ENCODE results near the gene USP16.
"Not testable (repeated sequence)": the region's sequence is repeated elsewhere in the genome, so short reads cannot be mapped to it uniquely, and the experiment has no call there.

The USP16 gene

GRCh38 chr21:29024474-29025327 lies at the start of gene USP16:
Gene USP16 (plus strand): TSS chr21:29024668. CDS start chr21:29027914, 3,246 bp downstream.
- H3K4me3 Mint-ChIP-seq = peak within 1 kb of the TSS; percentile 98
- H3K36me3 Mint-ChIP-seq = peaks cover 12% of the 10 kb centered on the region
- peak within 1 kb of the TSS; percentile 99 for H3K27ac Mint-ChIP-seq
- no peaks in the 10 kb centered on the region for H3K27me3 Mint-ChIP-seq
- H3K4me1 Mint-ChIP-seq (ENCODE audit: low read depth) = peaks cover 55% of the 10 kb centered on the region
- no peaks in the 10 kb centered on the region for H3K9me3 Mint-ChIP-seq (ENCODE audit: low read depth)

DNA sequence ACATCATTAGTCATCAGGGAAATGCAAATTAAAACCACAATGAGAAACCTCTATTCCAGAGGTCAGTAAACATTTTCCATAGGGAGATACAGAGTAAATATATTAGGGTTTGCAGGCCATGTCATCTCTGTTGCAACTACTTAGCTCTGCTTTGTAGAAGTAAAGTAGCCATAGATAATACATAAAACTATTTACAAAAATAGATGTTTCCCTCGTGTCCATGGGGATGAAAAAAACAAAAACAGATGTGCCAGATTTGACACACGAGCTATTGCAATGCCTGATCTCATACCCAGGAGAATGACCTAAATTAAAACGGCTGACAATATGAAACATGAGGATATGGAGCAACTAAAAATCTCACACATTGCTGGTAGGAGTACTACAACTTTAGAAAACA lies 49.1 kb upstream of the USP16 start:
- Mint-ChIP-seq H3K27me3 (no peaks in the 10 kb centered on the region), H3K4me3 (no peak overlapping the region), H3K27ac (no peak overlapping the region), H3K4me1 (ENCODE audit: low read depth) (peaks cover 20% of the 10 kb centered on the region), H3K36me3 (peaks cover 16% of the 10 kb centered on the region), H3K9me3 (ENCODE audit: low read depth) (no peaks in the 10 kb centered on the region)

- no peaks in the 10 kb centered on the region for H3K27me3 Mint-ChIP-seq
- H3K9me3 Mint-ChIP-seq (ENCODE audit: low read depth) = no peaks in the 10 kb centered on the region
- H3K4me1 Mint-ChIP-seq (ENCODE audit: low read depth) = peaks cover 18% of the 10 kb centered on the region
- peaks cover 15% of the 10 kb centered on the region for H3K36me3 Mint-ChIP-seq
- no peak overlapping the region for H3K4me3 Mint-ChIP-seq
- no peak overlapping the region for H3K27ac Mint-ChIP-seq
Measured at GRCh38 chr21:28979092-28979491, 45.4 kb upstream of the USP16 start.

DNA sequence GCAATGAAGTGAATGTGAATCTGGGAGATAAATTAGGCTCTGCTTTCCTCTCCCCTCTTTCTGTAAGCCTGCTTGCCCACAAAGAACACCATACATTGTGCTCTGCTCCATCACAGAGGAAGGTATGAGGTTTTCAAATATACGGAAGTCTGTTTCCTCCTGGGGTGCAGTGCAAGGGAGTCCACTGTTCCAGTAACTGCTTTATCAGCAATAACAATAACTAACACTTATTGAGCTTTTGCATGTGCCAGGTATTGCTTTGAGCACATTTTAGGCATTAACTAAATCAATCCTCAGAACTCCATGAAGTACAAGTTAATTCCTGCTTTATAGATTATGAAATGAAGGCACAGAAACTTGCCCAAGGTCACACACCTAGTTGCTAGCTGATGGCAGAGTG lies 41.8 kb upstream of the USP16 start:
- Mint-ChIP-seq H3K4me3 (no peak overlapping the region), H3K27ac (no peak overlapping the region), H3K36me3 (peaks cover 9% of the 10 kb centered on the region)

GRCh38 chr21:28986677-28987076 lies 37.8 kb upstream of the USP16 start:
- peaks cover 11% of the 10 kb centered on the region for H3K36me3 Mint-ChIP-seq
- H3K4me3 Mint-ChIP-seq = no peak overlapping the region
- H3K9me3 Mint-ChIP-seq (ENCODE audit: low read depth) = no peaks in the 10 kb centered on the region
- H3K27me3 Mint-ChIP-seq = no peaks in the 10 kb centered on the region
- no peak overlapping the region for H3K27ac Mint-ChIP-seq
- H3K4me1 Mint-ChIP-seq (ENCODE audit: low read depth) = peaks cover 46% of the 10 kb centered on the region

More for the DNA sequence above, 41.8 kb upstream of the USP16 start:
- no peaks in the 10 kb centered on the region for H3K27me3 Mint-ChIP-seq
- H3K4me1 Mint-ChIP-seq (ENCODE audit: low read depth) = peaks cover 14% of the 10 kb centered on the region
- no peaks in the 10 kb centered on the region for H3K9me3 Mint-ChIP-seq (ENCODE audit: low read depth)

DNA sequence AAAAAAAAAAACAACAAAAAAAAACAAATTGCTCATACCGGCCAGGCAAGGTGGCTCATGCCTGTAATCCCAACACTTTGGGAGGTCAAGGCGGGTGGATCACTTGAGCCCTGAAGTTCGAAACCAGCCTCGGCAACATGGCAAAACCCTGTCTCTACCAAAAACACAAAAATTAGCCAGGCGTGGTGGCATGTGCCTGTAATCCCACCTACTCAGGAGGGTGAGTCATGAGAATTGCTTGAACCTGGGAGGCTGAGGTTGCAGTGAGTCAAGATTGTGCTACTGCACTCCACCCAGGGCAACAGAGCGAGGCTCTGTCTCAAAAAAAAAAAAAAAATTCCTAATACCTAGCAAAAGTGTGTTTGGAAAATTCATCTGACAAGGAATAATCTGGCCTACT lies 36.3 kb upstream of the USP16 start:
- peaks cover 55% of the 10 kb centered on the region for H3K4me1 Mint-ChIP-seq (ENCODE audit: low read depth)
- peak overlapping the region; percentile 40 for H3K4me3 Mint-ChIP-seq
- peaks cover 11% of the 10 kb centered on the region for H3K36me3 Mint-ChIP-seq
- H3K27ac Mint-ChIP-seq = peak overlapping the region; percentile 88
- H3K9me3 Mint-ChIP-seq (ENCODE audit: low read depth); H3K27me3 Mint-ChIP-seq: not testable (repeated sequence)

DNA sequence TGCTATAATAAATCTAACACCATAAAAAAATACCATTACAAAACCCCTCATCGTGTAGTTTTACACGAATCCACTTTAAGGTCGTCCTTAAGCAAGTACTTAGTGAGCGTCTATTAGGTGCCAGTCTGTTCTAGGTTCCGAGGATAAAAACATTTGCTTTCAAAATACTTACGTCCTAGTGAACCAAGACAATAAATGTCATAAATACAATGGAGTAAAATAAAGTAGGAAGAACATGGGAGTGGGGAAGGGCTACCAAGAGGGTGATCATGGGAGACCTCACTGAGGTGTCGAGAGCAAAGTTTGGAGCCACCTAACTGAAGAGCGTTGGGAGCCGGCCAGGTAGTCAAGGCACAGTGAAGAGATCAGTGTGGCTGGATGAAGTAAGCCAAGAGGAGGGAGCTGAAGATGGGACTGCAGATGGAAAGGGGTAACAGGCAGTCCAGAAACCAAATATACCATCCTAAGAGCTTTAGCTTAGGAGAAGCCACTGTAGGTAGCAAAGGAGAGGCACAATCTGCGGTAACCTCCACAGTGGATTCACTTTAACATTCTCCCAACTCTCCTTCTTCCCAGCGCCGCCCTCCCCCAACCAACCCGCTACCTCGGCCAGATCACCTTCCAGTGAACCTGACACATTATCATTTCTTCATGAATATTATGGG lies 32.5 kb upstream of the USP16 start:
- Mint-ChIP-seq H3K27ac (peak overlapping the region; percentile 97), H3K9me3 (ENCODE audit: low read depth) (no peaks in the 10 kb centered on the region), H3K27me3 (no peaks in the 10 kb centered on the region), H3K36me3 (peaks cover 4% of the 10 kb centered on the region), H3K4me1 (ENCODE audit: low read depth) (peaks cover 55% of the 10 kb centered on the region), H3K4me3 (peak overlapping the region; percentile 97)

DNA sequence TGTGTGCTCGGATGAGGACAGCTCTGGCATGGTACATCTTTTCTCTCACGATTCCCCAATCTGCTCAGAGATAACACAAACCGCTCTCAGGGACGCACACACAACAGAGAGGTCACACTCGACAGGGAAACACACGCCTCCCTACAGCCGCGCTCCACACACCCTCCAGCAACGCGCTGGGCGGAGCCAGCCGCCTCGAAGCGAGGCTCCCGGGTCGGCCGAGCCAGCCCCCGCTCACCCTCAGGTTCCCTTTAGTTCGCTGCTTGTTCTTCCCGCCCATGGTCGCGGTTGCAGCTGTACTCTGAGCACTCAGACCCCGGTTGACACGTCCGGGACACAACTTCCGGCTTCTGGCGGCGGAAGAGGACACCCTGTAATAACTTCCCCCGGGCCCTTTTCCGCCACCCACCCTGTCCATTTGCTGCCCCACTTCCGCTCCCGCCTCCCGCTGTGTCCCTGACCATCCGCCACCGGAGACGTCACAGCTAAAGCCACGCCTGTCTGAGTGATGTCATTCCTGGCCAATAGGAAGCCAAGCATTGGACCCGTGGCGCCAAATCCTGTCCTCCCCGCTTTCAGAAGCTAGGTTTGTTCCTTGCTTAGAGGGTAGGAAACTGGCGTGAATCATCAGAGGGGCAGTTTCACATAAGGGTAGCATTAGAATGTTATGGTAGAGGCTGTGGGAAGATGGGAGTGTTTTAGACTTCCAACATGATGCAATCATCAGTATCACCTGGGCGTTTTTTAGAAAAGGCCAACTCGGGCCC lies 31.8 kb upstream of the USP16 start, which contains the start of gene LTN1:
Gene LTN1 (minus strand): TSS at position 352 of the 767 bp plus-strand sequence. CDS start 72 bp downstream, at position 280.
- H3K4me1 Mint-ChIP-seq (ENCODE audit: low read depth) = peaks cover 49% of the 10 kb centered on the region
- H3K27ac Mint-ChIP-seq = peak within 1 kb of the TSS; percentile 97
- H3K36me3 Mint-ChIP-seq = peaks cover 4% of the 10 kb centered on the region
- H3K4me3 Mint-ChIP-seq = peak within 1 kb of the TSS; percentile 97
- H3K27me3 Mint-ChIP-seq = no peaks in the 10 kb centered on the region
- no peaks in the 10 kb centered on the region for H3K9me3 Mint-ChIP-seq (ENCODE audit: low read depth)

DNA sequence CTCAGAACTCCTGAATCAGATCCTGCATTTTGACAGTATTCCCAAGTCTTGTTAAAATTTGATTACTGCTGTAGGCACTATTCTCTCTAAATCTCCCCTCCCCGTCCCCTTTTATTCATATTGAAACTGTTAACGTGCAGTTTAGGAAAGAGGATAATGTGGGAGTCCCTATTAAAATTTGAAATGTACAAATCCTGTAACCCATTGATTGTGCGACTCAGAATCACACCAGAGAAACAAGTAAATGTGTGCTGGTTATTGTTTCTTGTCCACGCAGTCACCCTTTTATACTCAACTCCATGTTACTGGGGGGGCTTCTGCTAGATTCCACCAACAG lies 31.2 kb upstream of the USP16 start:
- peak overlapping the region; percentile 97 for H3K4me3 Mint-ChIP-seq
- H3K9me3 Mint-ChIP-seq (ENCODE audit: low read depth) = no peaks in the 10 kb centered on the region
- peaks cover 4% of the 10 kb centered on the region for H3K36me3 Mint-ChIP-seq
- H3K27ac Mint-ChIP-seq = peak overlapping the region; percentile 97
- no peaks in the 10 kb centered on the region for H3K27me3 Mint-ChIP-seq
- peaks cover 45% of the 10 kb centered on the region for H3K4me1 Mint-ChIP-seq (ENCODE audit: low read depth)

GRCh38 chr21:29002442-29003144 lies 21.9 kb upstream of the USP16 start:
- Mint-ChIP-seq H3K9me3 (ENCODE audit: low read depth) (no peaks in the 10 kb centered on the region), H3K4me3 (peak overlapping the region; percentile 93), H3K4me1 (ENCODE audit: low read depth) (peaks cover 24% of the 10 kb centered on the region), H3K36me3 (peaks cover under 1% of the 10 kb centered on the region), H3K27ac (peak overlapping the region; percentile 98), H3K27me3 (no peaks in the 10 kb centered on the region)

- Mint-ChIP-seq H3K4me3 (no peak overlapping the region), H3K27ac (no peak overlapping the region), H3K36me3 (peaks cover 5% of the 10 kb centered on the region), H3K27me3 (no peaks in the 10 kb centered on the region), H3K4me1 (ENCODE audit: low read depth) (peaks cover 24% of the 10 kb centered on the region), H3K9me3 (ENCODE audit: low read depth) (no peaks in the 10 kb centered on the region)
Measured at GRCh38 chr21:29005696-29006095, 18.8 kb upstream of the USP16 start.

- no peaks in the 10 kb centered on the region for H3K27me3 Mint-ChIP-seq
- no peak overlapping the region for H3K4me3 Mint-ChIP-seq
- peaks cover 18% of the 10 kb centered on the region for H3K4me1 Mint-ChIP-seq (ENCODE audit: low read depth)
- peaks cover 5% of the 10 kb centered on the region for H3K36me3 Mint-ChIP-seq
- no peaks in the 10 kb centered on the region for H3K9me3 Mint-ChIP-seq (ENCODE audit: low read depth)
- no peak overlapping the region for H3K27ac Mint-ChIP-seq
Measured at GRCh38 chr21:29007135-29007534, 17.3 kb upstream of the USP16 start.

GRCh38 chr21:29007810-29008209 lies 16.7 kb upstream of the USP16 start:
- Mint-ChIP-seq H3K9me3 (ENCODE audit: low read depth) (no peaks in the 10 kb centered on the region), H3K27me3 (no peaks in the 10 kb centered on the region), H3K36me3 (peaks cover 5% of the 10 kb centered on the region), H3K4me1 (ENCODE audit: low read depth) (peaks cover 13% of the 10 kb centered on the region), H3K27ac (no peak overlapping the region), H3K4me3 (no peak overlapping the region)

DNA sequence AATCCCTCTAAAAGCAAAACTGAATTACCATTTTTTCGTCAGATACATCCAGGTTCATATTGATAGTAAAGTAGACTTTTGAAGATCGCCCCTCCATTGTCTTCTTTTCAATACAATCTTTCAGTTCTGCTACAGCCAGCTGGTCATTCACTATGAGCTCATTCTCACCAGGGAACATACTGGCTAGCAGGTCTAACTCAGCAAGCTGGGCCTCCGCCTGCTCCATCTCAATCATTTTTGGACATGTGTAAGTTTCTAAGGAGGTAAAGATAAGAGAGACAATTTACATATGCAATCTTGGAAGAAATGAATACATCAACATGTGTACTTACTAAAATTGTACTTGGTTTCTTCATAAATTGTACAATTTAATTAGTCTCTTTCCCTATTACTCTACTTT lies 16.1 kb upstream of the USP16 start:
- H3K4me3 Mint-ChIP-seq = no peak overlapping the region
- no peak overlapping the region for H3K27ac Mint-ChIP-seq
- no peaks in the 10 kb centered on the region for H3K9me3 Mint-ChIP-seq (ENCODE audit: low read depth)
- no peaks in the 10 kb centered on the region for H3K27me3 Mint-ChIP-seq
- H3K4me1 Mint-ChIP-seq (ENCODE audit: low read depth) = peaks cover 13% of the 10 kb centered on the region
- peaks cover 5% of the 10 kb centered on the region for H3K36me3 Mint-ChIP-seq
